SK-N-SH (cell line): ENCODE measurements around the gene MIEN1. TPM values are rescaled to one million over a fixed set of nuclear protein-coding genes. Genes with fewer than 3 reads are reported as not detected.

Experiments used
- CTCF ChIA-PET: fragments of 300-600, 350-600 bp; formaldehyde crosslinking; extraction: SDS; loops from one replicate; lab custom pipeline; 2021; lab: Yijun Ruan, JAX
- POLR2A ChIA-PET: fragments of 350-600 bp; sonication (Branson Sonifier 250); formaldehyde crosslinking; extraction: SDS; loops from one replicate; lab custom pipeline; 2020; ENCODE audit warnings: antibody characterized with exemption, inconsistent platforms; lab: Yijun Ruan, JAX
- DNase-seq: peaks from one replicate; pipeline ENCODE4 v3.0.0; 2012
- H2AFZ ChIP-seq: fragments of 200-600 bp; sonication (generic); 2 replicates; pipeline ENCODE4 v1.8.1; 2016; ENCODE audit warnings: antibody characterized with exemption, mild to moderate bottlenecking, low read depth
- H3F3A ChIP-seq: fragments of 200-600 bp; sonication (generic); replicated peaks from 2 replicates; pipeline ENCODE3; 2016; ENCODE audit warnings: antibody characterized with exemption, mild to moderate bottlenecking; ENCODE audit not compliant: insufficient read depth
- H3K27ac ChIP-seq, 2 experiments: fragments of 200-500 bp in 1 of 2; fragments of 200-600 bp in 1 of 2; sonication (Bioruptor generic) in 1 of 2; sonication (generic), shearing (Covaris generic) in 1 of 2; 2 replicates each; pipeline versions ENCODE4 v1.5.1 to v1.6.1; 2014 to 2016; ENCODE audit warnings: low read depth in 2 of 2, inconsistent platforms in 1 of 2, low read length in 1 of 2, mild to moderate bottlenecking in 1 of 2, mixed read lengths in 1 of 2
- H3K27me3 ChIP-seq: fragments of 200-600 bp; sonication (generic), shearing (Covaris generic); 2 replicates; pipeline ENCODE4 v1.6.1; 2016; ENCODE audit warnings: mixed run types; ENCODE audit not compliant: insufficient read depth
- H3K36me3 ChIP-seq, 2 experiments: fragments of 200-500 bp in 1 of 2; fragments of 200-600 bp in 1 of 2; sonication (Bioruptor generic) in 1 of 2; sonication (generic) in 1 of 2; replicated peaks in 1 of 2; 2 replicates each; pipeline versions ENCODE3 to v1.5.1; 2014 to 2016; ENCODE audit warnings: low read length in 1 of 2, mild to moderate bottlenecking in 1 of 2; ENCODE audit not compliant: insufficient read depth in 2 of 2, control insufficient read depth in 1 of 2
- H3K4me1 ChIP-seq, 2 experiments: fragments of 200-500 bp in 1 of 2; fragments of 200-600 bp in 1 of 2; sonication (Bioruptor generic) in 1 of 2; sonication (generic), shearing (Covaris generic) in 1 of 2; 2 replicates each; pipeline versions ENCODE4 v1.5.1 to v1.6.1; 2014 to 2016; ENCODE audit warnings: low read depth in 1 of 2, low read length in 1 of 2, mixed run types in 1 of 2; ENCODE audit not compliant: insufficient read depth in 2 of 2, control insufficient read depth in 1 of 2
- H3K4me2 ChIP-seq: fragments of 200-600 bp; sonication (generic), shearing (Covaris generic); 2 replicates; pipeline ENCODE4 v1.6.1; 2017; ENCODE audit warnings: mixed run types
- H3K4me3 ChIP-seq, 2 experiments: fragments of 200-500 bp in 1 of 2; fragments of 200-600 bp in 1 of 2; sonication (Bioruptor generic) in 1 of 2; sonication (generic), shearing (Covaris generic) in 1 of 2; 2 replicates each; pipeline versions ENCODE4 v1.5.1 to v1.8.1; 2014 to 2016; ENCODE audit warnings: low read depth in 2 of 2, inconsistent platforms in 1 of 2, low read length in 1 of 2, mild to moderate bottlenecking in 1 of 2, mixed read lengths in 1 of 2, moderate library complexity in 1 of 2
- H3K79me2 ChIP-seq: fragments of 200-600 bp; sonication (generic); 2 replicates; pipeline ENCODE4 v1.8.1; 2017; ENCODE audit warnings: mild to moderate bottlenecking; ENCODE audit not compliant: insufficient read depth
- H3K9ac ChIP-seq: fragments of 200-600 bp; sonication (generic); 2 replicates; pipeline ENCODE4 v1.6.1; 2017; ENCODE audit warnings: mixed run types
- H3K9me2 ChIP-seq: fragments of 200-600 bp; sonication (generic); 2 replicates; pipeline ENCODE4 v1.6.1; 2017; ENCODE audit warnings: mixed run types
- H3K9me3 ChIP-seq: fragments of 200-600 bp; sonication (generic); 2 replicates; pipeline ENCODE4 v1.6.1; 2017; ENCODE audit warnings: mixed run types, mild to moderate bottlenecking, moderate library complexity
- H4K20me1 ChIP-seq: fragments of 200-600 bp; sonication (generic); 2 replicates; pipeline ENCODE4 v1.6.1; 2017; ENCODE audit warnings: mild to moderate bottlenecking, mixed run types; ENCODE audit not compliant: insufficient read depth
- ELF1 ChIP-seq: IDR thresholded peaks from 2 replicates; pipeline ENCODE4 v1.4.0; 2012
- FOXJ3 ChIP-seq: sonication (generic); formaldehyde crosslinking; IDR thresholded peaks from 2 replicates; pipeline ENCODE4 v1.5.1; 2020; ENCODE audit warnings: mild to moderate bottlenecking, missing genetic modification reagents
- IRF3 ChIP-seq: fragments of 150-350 bp; IDR thresholded peaks from 2 replicates; pipeline ENCODE4 v1.6.1; 2016; ENCODE audit warnings: mild to moderate bottlenecking, low read depth, low read length
- MAX ChIP-seq: IDR thresholded peaks from 2 replicates; pipeline ENCODE4 v1.4.0; 2012; ENCODE audit warnings: low read depth
- MXI1 ChIP-seq: IDR thresholded peaks from 2 replicates; pipeline ENCODE4 v1.6.1; 2012; ENCODE audit warnings: mild to moderate bottlenecking, low read depth, low read length, improper control_type of control experiment
- NRF1 ChIP-seq: IDR thresholded peaks from 2 replicates; pipeline ENCODE4 v1.6.1; 2012; ENCODE audit warnings: low read depth, mild to moderate bottlenecking, low read length
- POLR2AphosphoS5 ChIP-seq: IDR thresholded peaks from 2 replicates; pipeline ENCODE4 v1.6.1; 2012; ENCODE audit warnings: low read depth, low read length
- RCOR1 ChIP-seq: fragments of 150-350 bp; IDR thresholded peaks from 2 replicates; pipeline ENCODE4 v1.6.1; 2017; ENCODE audit warnings: antibody characterized with exemption, low read length
- REST ChIP-seq: IDR thresholded peaks from 2 replicates; pipeline ENCODE4 v1.6.1; 2012; ENCODE audit warnings: mild to moderate bottlenecking, low read depth, low read length, moderate library complexity
- RFX5 ChIP-seq: IDR thresholded peaks from 2 replicates; pipeline ENCODE4 v1.6.1; 2012; ENCODE audit warnings: mild to moderate bottlenecking, improper control_type of control experiment, low read length
- RXRA ChIP-seq: IDR thresholded peaks from 2 replicates; pipeline ENCODE4 v1.4.0; 2012; ENCODE audit warnings: low read depth, mild to moderate bottlenecking, borderline replicate concordance
- SMC3 ChIP-seq: IDR thresholded peaks from 2 replicates; pipeline ENCODE4 v1.6.1; 2012; ENCODE audit warnings: low read depth, low read length, improper control_type of control experiment
- ZBTB33 ChIP-seq: IDR thresholded peaks from 2 replicates; pipeline ENCODE4 v1.4.0; 2012; ENCODE audit warnings: low read depth, borderline replicate concordance
- WGBS: methylation state at CpG from one replicate; pipeline ENCODE4 v1.1.6; 2017; ENCODE audit warnings: low lambda C conversion rate; 5-methylcytosine and 5-hydroxymethylcytosine counted together
- polyA plus RNA-seq, 3 experiments: library from polyadenylated mRNA; depleted of rRNA; stranded (reverse); fragments of >200 nt; gene quantifications; 2 replicates each; pipeline ENCODE4 v1.2.3, GENCODE V29; 2012

The MIEN1 gene
- polyA plus RNA-seq, 1 of the 3 experiments (the other 2 are of a cell fraction) = 100 TPM

- H3K27ac ChIP-seq = no peak overlapping the region
- peaks cover 57% of the 10 kb centered on the region; the same call in 1 of the 2 replicates for H3K27me3 ChIP-seq
- H3K4me2 ChIP-seq = no peak overlapping the region
- H3K9me2 ChIP-seq = no peaks in the 10 kb centered on the region
- H3K9ac ChIP-seq = no peak overlapping the region
- no peak for TF ChIP-seq ZBTB33
- TF ChIP-seq FOXJ3 (CRISPR knock-in tag) = no peak
- TF ChIP-seq SMC3 = no peak
- no peak for TF ChIP-seq IRF3
- no peak for TF ChIP-seq ELF1
- TF ChIP-seq MAX = no peak
- no peak for TF ChIP-seq MXI1
- no peak for TF ChIP-seq REST
- no peak for TF ChIP-seq RXRA
- no peak for TF ChIP-seq RFX5
- no peak for TF ChIP-seq POLR2AphosphoS5
- TF ChIP-seq NRF1 = no peak
- TF ChIP-seq RCOR1 = no peak
- TF ChIP-seq, all 33 proteins: peak for 0
- H3K9me3 ChIP-seq = no peaks in the 10 kb centered on the region
- WGBS = 21% methylated on average over 5 of the region's 5 CpGs
- H4K20me1 ChIP-seq = no peaks in the 10 kb centered on the region
- no peak for DNase-seq
- H3K4me1 ChIP-seq = no peaks in the 10 kb centered on the region; a peak in 1 of 4 replicates
- no peak overlapping the region for H3K4me3 ChIP-seq
- H3K36me3 ChIP-seq = no peaks in the 10 kb centered on the region
- no peak overlapping the region for H2AFZ ChIP-seq
- POLR2A ChIA-PET = no interaction called here
- peaks cover 5% of the 10 kb centered on the region for H3F3A ChIP-seq
- CTCF ChIA-PET = interaction anchor here (1.0 to 1.7 kb wide), 3 partner anchors 29 to 138 kb away, joined by 3 to 8 read pairs (median 3); partner anchors contain the start of gene MIEN1
- H3K79me2 ChIP-seq = no peaks in the 10 kb centered on the region
These were observed 28.9 kb upstream of the MIEN1 start for GRCh38 chr17:39759204-39759603.
